HG03460 (cell line): ENCODE data around the gene SYNDIG1.

ENCODE experiments used
- ATAC-seq: cut with Tn5 transposase; IDR thresholded peaks from one replicate; pipeline ENCODE4 v1.9.1; 2021; ENCODE audit not compliant: unreplicated experiment

SYNDIG1 gene

DNA sequence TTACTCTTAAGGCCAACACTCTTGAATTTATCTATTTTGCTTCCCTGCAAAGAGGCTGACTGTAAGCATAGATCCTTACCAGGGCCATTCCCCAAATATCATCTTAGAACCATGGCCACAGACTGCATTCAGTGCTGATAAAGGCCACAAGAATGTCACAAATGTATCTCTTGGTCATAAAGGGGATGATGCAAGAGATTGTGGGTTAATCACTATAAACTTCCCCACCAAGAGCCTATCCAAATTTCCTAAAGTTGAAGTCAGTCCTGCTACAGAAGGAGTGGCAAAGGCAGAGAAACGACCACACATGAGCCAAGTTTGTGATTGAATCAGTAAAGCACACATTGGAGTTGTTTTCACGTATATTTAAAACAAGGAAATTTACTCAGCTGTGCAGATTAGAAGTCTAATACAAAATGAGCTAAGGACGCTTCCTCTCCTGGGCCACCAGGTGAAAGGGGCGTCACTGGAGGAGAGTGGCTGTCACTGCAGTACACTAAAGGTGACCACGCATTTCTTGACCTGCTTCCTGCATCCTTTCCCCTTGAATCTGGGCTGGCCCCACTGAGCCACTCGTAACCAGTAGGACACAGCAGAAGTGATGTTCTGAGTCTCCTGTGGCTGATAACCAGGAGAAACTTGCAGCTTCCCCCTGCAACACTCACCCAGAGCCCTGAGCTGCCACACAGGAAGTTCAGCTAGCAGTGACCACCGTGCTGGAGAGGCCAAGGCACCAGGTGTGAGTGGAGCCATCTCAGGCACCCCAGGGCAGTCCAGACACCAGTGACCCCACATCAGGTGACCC, 181.9 kb downstream of the SYNDIG1 start:
- ATAC-seq: no peak

DNA sequence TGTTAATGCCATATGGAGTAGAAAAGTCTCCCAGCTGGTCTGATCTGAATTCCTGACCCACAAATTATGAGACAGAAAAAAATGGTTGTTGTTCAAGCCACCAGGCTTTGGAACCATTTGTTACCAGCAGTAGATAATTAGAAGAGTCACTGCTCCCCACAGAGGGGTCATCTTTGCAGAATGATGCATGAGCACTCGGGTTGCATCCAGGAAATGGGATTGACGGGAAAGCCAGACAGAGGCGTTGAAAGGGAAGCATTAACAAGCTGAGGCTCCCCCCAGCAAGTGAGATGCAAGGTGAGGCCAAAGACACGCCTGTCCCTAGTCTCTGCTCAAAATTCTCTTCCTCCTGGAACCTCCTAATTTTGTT, 182.5 kb downstream of the SYNDIG1 start:
- ATAC-seq: no peak

DNA sequence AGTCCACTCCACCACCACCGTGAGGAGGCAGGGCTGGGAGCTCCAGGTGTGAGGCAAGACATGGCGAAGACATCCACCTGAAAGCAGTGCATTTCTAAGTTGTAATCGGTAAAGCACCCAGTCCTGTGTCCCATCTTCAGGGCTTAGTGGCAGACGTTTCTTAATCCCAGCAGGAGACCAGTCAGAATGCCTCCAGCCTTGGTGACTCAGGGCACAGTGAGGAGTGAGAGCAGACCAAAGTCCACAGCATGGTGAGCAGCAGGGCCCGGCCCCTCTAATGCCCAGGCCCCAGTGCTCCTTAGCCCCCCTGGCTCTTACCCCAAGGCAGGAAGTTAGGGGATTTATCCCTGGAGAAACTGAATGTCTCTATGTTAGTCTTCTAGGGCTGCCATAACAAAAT, 183.9 kb downstream of the SYNDIG1 start:
- no peak for ATAC-seq

DNA sequence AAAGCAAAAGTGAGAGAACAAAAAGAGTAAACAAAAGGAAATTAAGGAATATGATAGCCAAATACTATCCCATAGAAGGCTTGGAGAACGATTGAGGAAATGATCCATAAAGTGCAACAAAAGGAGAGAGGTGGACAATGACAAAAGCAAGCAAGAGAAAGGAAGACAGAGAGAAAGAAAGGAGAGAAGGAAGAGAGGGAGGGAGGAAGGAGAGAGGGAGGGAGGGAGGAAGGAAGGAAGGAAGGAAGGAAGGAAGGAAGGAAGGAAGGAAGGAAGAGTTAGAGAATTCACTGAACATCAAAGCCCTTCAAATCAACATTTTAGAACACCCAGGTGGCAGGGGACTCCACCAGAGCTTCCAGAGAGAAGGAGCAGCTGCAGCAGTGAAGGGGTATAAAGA, 185.0 kb downstream of the SYNDIG1 start:
- no peak for ATAC-seq

DNA sequence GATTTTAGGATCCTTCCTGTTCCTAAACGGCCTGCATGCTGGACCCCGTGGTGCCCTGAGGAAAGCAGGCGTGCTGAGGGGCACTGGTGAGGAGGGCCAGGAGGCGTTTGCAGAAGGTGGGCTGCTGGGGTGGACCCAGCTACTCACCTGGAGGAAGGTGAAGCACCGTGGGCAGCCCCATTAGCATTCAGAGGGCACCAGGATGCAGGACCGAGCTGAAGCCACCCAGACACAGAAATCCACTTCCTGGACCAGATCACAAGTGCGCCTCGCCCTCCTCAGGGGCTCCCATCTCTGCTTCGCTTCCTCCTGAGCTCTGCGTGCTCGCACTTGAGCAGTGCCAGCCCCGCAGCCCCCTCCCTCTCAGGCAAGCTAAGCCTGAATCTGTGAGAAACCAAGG, 187.0 kb downstream of the SYNDIG1 start:
- ATAC-seq: no peak

DNA sequence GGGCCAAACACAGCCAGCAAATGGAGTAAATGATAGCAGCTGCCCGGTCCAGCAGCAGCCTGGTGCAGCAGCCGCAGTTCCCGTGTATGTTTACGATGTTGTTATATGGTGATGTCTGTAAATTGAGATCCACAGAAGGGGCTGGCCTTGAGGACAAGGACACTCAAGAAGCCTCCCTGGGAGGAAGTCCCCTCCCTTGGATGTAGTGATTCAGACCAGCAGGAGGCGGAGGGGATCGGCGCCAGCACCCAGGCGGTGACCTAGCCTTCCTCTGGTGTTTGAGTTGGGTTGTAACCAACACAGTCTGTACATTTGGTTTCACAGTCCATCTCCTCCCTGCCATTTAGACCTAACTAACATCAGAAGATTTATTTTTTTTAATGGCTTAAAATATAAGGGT, 187.8 kb downstream of the SYNDIG1 start:
- no peak for ATAC-seq

DNA sequence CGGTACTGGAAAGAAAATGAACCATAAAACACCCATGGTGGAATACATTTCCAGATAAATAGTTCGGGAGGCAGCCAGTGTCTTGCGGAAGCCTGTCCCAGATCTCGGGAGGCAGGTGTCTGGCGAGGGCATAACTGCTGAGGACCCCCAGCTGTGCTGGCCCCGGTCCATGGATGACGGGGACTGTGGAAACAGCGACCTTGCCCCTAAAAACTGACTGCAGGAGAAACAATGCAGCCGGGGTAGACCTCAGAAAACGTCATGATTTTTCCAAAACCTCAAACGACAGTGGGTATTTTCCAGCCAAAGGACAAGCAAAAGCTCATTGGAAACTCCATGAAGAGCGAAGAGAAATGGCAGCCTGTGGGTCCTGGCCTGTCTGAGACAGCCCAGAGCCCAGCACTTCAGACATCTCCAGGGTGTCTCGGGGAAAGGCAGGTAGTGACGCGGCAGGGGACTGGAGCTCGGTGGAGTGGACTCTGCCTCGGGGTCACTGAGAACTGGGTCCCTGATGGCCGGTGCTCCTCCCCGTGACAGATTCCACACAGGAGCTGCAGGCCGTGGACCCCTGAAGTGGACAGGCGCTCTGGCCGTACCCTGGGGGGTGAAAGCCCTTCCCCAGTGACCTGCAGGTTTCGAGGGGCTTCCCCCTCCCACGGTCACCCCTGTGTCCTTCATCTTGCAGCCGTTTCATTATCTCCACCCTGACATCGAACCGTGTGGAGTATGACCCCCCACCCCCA, 188.6 kb downstream of the SYNDIG1 start:
- no peak for ATAC-seq

DNA sequence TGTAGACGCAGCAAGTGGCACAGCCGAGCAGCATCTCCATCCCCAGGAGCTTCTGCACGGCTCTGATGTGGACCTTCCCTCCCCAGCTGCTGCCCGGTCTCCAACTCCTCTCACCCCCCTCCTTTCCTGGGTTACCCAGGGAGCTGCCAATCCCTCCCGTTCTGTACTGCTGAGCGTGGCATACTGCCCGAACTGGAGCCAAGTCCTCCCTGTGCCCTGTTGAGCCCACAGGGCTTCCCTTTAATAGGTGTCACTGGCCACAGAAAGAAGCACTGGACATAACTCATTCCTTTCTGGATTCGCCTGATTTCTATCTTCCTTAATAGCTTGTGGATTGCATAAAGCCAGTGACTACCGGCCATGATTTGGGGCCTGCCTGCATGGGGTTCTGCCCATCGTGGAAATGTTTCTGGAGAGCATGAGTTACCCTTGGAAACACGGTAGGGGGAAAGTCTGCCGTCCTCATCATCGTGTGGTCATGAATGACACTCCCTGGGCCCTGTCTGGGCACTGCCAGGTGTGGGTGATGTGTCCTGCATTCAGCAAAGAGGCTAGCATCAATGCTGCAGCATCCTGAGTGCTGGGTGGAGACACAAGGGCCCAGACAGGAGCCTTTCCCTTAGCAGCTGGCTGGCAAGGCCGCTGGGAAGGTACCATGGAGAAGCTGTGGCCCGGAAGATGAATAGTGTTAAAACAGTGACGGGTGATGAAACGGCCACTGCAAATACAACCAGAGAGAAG, 189.7 kb downstream of the SYNDIG1 start:
- no peak for ATAC-seq

DNA sequence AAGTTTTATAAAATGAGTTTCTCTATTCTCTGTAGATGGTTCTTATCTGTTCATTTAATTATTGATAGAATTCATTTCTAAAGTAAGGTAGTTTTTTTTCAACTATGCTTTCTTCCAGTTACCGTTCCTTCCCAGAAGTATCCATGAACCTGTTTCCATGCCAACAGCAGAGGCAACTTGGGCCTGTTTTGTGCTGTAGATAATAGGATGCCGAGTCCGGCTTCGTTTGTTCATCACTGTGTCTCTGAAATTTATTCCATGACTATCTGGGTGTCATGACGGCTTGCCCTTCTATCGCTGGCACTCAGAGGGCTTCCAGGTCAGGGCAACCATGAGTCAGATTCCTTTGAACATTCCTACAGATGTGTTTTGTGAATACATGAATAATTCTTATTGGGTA, 190.4 kb downstream of the SYNDIG1 start:
- ATAC-seq: no peak

DNA sequence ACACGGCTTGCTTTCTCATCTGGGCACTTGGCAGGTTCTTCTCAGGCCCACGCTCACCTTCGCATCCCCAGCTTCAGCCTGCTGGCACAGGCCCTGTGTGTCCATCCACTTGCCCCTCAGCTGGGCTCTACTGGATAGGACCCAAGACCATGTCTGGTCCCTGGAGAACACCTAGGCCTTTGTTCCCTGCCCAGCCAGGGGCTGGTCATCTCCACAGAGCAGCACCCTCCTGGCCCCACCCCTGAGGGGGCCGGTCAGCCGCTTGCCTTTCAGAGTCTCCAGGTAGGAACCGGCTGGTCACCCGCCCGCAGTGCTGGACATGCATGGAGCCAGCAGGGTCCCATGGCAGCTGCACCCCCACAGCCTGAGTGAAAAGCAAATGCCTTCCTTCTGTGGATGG, 191.2 kb downstream of the SYNDIG1 start:
- no peak for ATAC-seq

DNA sequence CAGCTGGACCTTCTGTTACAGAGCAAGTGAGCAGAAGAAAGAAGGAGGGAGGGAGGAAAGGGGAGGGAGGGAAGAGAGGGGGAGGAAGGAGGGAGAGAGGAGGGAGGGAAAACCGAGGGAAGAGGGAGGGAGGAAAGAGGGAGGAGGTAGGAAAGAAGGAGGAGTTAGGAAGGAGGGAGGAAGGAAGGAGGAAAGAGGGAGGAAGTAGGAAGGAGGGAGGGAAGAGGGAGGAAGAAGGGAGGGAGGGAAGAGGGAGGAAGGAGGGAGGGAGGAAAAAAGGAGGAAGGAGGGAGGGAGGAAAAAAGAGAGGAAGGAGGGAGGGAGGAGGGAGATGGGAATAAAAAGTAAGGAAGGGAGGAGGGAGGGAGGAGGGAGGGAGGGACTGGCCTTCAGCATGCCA, 191.8 kb downstream of the SYNDIG1 start:
- no peak for ATAC-seq

DNA sequence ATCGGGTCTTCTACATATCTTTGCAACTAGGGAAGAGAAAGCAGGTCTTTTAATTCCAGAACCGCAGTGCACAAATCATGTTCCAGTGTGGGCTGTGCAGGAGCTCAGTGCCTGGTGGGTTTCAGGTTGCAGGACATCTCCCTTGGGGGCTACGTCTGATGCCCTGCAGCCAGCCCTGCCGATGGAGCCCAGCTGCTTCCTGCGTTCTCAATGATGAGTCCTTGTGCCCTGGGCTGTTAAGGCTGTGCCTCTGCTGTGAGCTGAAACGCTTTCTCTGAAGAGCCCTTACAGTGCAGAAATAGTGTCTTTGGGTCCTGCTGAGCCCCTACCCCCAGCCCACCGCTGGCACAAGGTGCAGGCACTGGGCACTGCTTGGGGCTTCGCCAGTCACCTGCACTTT, 192.9 kb downstream of the SYNDIG1 start:
- no peak for ATAC-seq

DNA sequence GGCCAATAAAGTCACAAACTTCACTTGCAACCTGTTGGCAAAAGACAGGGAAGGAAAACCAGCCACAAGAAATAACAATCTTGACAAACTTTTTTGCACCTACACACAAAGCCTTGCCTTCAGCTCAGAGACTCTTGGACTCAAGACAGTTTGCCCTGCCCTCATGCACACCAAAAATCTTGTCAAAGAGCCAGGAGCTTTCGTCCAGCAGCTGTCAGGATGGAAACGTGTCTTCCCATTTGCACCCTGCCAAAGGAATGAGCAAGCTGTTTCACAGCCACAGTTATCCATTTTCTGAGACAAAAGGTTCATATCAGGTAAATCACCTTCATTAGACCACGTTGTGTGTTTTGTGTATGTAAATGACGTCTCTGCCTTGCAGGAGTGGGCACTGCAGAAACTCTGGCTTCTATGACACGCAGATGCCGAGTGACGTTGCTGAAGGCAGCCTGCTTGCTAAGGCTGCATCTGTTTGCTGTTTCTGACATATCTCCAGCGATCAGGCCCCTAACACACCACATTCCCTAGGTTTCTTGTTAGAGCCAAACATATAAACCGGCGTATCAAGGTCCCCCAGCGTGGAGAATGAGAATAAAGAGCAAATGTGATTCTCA, 193.4 kb downstream of the SYNDIG1 start:
- ATAC-seq: no peak

DNA sequence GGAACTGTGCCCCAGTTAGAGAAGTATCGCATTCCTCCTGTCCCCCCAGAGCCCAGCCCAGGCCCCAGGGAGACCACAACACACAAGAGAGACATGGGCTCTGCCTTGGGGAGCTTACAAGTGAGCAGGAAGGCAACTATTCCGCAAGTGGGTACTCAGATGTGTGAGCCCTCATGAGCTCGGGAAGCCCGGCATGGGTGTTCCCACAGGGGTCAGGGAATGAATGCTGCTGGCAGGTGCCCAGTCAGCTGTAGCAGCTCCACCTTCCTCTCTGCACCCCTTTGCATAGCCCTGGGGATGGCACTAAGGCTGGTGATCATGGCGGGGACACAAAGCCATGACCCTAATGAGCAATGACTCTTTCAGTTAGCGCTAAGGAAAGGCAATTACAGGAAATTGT, 194.1 kb downstream of the SYNDIG1 start:
- ATAC-seq: no peak

DNA sequence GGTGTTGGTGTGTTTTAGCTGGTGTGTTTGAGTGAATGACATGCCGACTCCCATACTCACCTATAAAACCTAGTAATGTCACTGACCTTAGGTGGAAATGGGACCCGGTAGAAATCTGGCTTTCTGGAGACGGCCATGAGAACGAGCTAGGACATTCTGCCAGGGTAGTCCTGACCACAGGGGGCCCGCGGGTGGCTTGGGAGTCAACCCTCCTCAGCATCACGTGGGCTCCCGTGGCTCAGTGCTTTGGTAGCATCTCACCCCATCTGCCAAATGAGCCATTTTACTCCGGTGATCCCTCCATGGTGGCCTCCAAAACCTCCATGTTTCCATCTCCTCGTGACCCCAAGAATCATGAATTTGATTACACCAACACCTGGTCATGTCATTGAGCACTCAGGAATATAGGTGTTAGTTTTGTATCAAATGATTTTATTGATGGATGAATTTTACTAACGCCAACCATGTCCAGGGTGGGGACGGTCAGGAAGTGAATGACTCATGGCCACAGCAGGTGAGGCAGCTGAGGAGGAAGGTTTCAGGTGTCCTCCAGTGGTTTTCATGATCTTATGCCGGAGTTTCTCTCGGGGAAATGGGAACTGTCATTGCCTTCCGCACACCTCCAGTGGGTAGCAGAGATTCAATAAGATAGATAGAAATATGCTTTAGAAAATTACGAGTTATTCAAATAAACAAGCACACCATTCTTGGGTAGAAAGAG, 195.0 kb downstream of the SYNDIG1 start:
- no peak for ATAC-seq

DNA sequence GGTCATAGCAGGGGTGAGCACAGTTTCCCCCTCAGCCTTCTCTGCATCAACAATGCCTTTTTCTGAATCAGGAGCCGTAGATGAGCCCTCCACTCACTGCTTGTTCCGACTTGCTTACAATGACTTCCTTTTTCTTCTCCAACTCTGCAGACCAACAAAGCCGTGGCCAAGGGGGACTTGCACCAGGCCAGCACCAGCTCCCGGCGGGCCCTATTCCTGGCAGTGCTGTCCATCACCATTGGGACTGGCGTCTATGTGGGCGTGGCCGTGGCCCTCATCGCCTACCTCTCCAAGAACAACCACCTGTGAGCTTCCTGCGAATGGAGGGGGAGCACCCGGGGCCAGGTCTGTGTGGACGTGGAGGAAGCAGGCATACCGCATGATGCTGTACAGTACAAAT, 195.8 kb downstream of the SYNDIG1 start:
- ATAC-seq: no peak

DNA sequence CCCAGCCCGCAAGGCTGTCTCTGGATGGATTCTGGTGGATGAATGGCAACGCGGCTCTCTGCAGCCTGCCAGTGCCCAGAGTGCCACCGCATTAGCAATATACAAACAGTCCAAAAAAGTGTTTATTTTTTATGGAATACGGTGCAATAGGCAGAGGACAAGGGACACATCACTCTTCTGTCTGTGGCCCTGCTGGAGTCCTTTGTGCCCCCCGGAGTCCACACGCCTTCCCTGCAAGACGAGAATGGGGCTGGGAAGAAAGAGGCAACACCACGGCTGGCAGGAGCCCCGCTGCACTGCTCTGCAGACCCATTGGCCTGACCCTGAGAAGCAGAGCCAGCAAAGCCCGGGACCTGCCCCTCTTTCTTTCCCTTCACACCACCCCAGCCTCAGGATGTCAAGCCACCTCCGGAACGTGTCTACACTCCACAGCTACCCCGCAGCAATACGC, 196.3 kb downstream of the SYNDIG1 start:
- no peak for ATAC-seq

DNA sequence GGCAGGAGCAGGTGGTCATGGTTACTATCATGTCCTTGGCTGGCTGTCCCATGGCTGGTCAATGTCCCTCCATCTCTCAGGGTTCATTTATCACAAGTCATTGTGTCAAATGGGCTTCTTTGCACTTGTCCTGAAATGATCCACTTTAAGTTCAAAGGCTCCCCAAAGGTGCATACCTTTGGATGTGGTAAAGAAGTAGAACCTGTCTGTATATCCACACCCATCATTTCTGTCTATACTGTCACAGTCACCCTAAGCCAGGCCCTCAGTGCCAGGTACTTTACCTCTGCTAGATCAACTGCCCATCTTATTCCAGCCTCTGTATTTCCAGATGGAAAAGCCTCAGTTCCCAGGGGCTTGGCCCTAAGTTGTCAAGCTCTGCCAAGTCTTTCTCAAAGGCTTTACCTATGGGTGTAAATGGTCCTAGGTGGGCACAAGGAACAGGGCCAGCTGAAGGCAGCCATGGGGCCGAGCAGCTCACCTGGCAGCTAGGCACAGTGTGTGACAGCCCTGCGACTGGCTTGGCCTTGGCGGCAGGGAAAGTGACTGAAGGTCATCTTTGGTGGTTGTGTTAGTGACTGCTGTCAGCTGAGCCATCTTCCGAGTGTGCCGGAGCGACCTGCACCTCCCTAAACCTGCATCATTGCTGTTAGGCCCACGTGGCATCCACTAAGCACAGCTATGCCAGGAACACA, 198.4 kb downstream of the SYNDIG1 start:
- ATAC-seq: no peak

DNA sequence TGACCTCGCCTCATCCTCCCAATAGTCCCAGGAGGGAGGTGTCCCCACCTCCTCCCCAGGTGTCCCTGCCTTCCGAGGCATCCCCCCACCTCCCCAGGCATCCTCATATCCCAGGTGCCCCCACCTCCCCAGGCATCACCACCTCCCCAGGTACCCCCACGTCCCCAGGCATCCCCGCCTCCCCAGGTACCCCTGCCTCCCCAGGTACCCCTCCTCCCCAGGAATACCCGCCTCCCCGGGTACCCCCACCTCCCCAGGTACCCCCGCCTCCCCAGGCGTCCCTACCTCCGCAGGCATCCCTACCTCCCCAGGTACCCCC, 198.9 kb downstream of the SYNDIG1 start:
- ATAC-seq: no peak

DNA sequence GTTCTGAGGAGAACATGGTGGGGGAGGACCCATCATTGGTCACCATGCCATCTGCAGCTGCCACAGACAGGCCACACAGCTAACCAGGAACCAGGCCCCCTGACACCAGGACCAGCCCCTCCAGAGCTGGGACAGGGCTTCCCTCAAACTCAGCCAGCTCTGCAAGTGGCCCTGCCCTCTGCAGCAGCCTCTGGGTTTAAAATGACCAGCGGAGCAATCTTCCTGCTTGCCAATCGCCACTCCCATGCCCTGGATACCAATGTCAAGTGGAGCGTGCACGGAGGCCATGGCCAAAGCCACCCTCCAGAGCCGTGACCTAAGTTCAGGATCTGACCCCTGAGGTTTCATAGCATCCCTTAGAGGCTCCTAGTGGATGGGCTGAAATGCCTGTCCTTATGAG, 199.4 kb downstream of the SYNDIG1 start:
- ATAC-seq: no peak
